Tibial artery (tissue), 4 donors: ENCODE data around the gene TNFRSF19.

ENCODE experiments used
- DNase-seq, 2 donors: peaks; one replicate each; pipeline ENCODE4 v3.0.0-alpha.2; 2019
- H3K27ac ChIP-seq, 2 donors: fragments of 200-600 bp; sonication (generic) in 1 of 2; 1 replicate in 1 of 2; 2 replicates in 1 of 2; pipeline ENCODE4 v1.5.1; 2018 to 2019; ENCODE audit warnings: mild to moderate bottlenecking in 1 of 2
- H3K27me3 ChIP-seq, 2 donors: fragments of 200-600 bp; sonication (generic) in 1 of 2; one replicate each; pipeline versions ENCODE4 v1.5.1 to v1.6.0; 2016 to 2019
- H3K36me3 ChIP-seq, 3 donors: fragments of 200-600 bp; sonication (generic) in 2 of 3; one replicate each; pipeline ENCODE4 v1.5.1; 2016 to 2019; ENCODE audit warnings: mild to moderate bottlenecking in 2 of 3
- H3K4me1 ChIP-seq, 4 donors: fragments of 200-600 bp; sonication (generic) in 2 of 4; 1 replicate in 3 of 4; 2 replicates in 1 of 4; pipeline ENCODE4 v1.5.1; 2016 to 2019
- H3K4me3 ChIP-seq, 2 donors: fragments of 200-600 bp; sonication (generic) in 1 of 2; 1 replicate in 1 of 2; 2 replicates in 1 of 2; pipeline ENCODE4 v1.5.1; 2018 to 2019; ENCODE audit warnings: mild to moderate bottlenecking in 2 of 2
- H3K9me3 ChIP-seq, 3 donors: fragments of 200-600 bp; sonication (generic) in 1 of 3; one replicate each; pipeline ENCODE4 v1.5.1; 2016 to 2019
- CTCF ChIP-seq, 2 experiments: fragments of 200-600 bp in 1 of 2; fragments of 450-650 bp in 1 of 2; IDR thresholded peaks; one replicate each; pipeline ENCODE4 v1.5.1; 2017 to 2019; ENCODE audit warnings: antibody characterized with exemption in 2 of 2, mild to moderate bottlenecking in 1 of 2, moderate library complexity in 1 of 2
- intact Hi-C: fragments of 100-400 bp; cut with DNase I; formaldehyde crosslinking; loops from one replicate; pipeline ENCODE4 v1.15.0; 2023; ENCODE audit warnings: low total_unique reads

The TNFRSF19 gene

GRCh38 chr13:23571431-23571830 lies 1.2 kb downstream of the TNFRSF19 start:
- peaks cover 0 to 32% of the 10 kb centered on the region in 2 donors for H3K27me3 ChIP-seq
- peaks cover 0 to 9% (median 0%) of the 10 kb centered on the region in 4 donors for H3K4me1 ChIP-seq
- no peak overlapping the region for H3K27ac ChIP-seq
- H3K9me3 ChIP-seq = no peaks in the 10 kb centered on the region
- no peak overlapping the region for H3K4me3 ChIP-seq
- no peaks in the 10 kb centered on the region for H3K36me3 ChIP-seq
- DNase-seq = no peak
- no peak for TF ChIP-seq CTCF (IDR thresholded peaks at IDR 0.05)
- intact Hi-C loops = no loop called here

- no peak overlapping the region for H3K4me3 ChIP-seq
- peaks cover 0 to 9% (median 0%) of the 10 kb centered on the region in 4 donors for H3K4me1 ChIP-seq
- no peaks in the 10 kb centered on the region for H3K9me3 ChIP-seq
- DNase-seq = no peak
- intact Hi-C loops = no loop called here
- no peaks in the 10 kb centered on the region for H3K36me3 ChIP-seq
- peaks cover 0 to 33% of the 10 kb centered on the region in 2 donors for H3K27me3 ChIP-seq
- H3K27ac ChIP-seq = no peak overlapping the region
- no peak for TF ChIP-seq CTCF (IDR thresholded peaks at IDR 0.05)
These were observed 2.6 kb downstream of the TNFRSF19 start for GRCh38 chr13:23572836-23573235.

GRCh38 chr13:23574421-23575145 lies 4.4 kb downstream of the TNFRSF19 start:
- intact Hi-C loops = no loop called here
- TF ChIP-seq CTCF (IDR thresholded peaks at IDR 0.05) = no peak
- H3K4me3 ChIP-seq = no peak overlapping the region

GRCh38 chr13:23575632-23576031 lies 5.4 kb downstream of the TNFRSF19 start:
- H3K9me3 ChIP-seq = no peaks in the 10 kb centered on the region
- H3K27ac ChIP-seq = no peak overlapping the region
- H3K4me3 ChIP-seq = no peak overlapping the region
- DNase-seq = no peak
- peaks cover 0 to 22% (median 16%) of the 10 kb centered on the region in 4 donors for H3K4me1 ChIP-seq
- no peak for TF ChIP-seq CTCF (IDR thresholded peaks at IDR 0.05)
- H3K27me3 ChIP-seq = peaks cover 0 to 42% of the 10 kb centered on the region in 2 donors
- no peaks in the 10 kb centered on the region for H3K36me3 ChIP-seq
- intact Hi-C loops = no loop called here

More at GRCh38 chr13:23574421-23575145, 4.4 kb downstream of the TNFRSF19 start:
- DNase-seq = no peak
- H3K9me3 ChIP-seq = no peaks in the 10 kb centered on the region
- no peaks in the 10 kb centered on the region for H3K36me3 ChIP-seq
- H3K27ac ChIP-seq = no peak overlapping the region
- peaks cover 0 to 45% of the 10 kb centered on the region in 2 donors for H3K27me3 ChIP-seq
- H3K4me1 ChIP-seq = peaks cover 0 to 25% (median 10%) of the 10 kb centered on the region in 4 donors

GRCh38 chr13:23578411-23579071 lies 8.3 kb downstream of the TNFRSF19 start:
- TF ChIP-seq CTCF (IDR thresholded peaks at IDR 0.05) = peak; percentile 46 to 48
- Histone ChIP-seq H3K27ac (peak overlapping the region; percentile 35 to 45), H3K27me3 (peaks cover 0 to 25% of the 10 kb centered on the region in 2 donors), H3K9me3 (no peaks in the 10 kb centered on the region), H3K4me1 (peaks cover 0 to 21% (median 16%) of the 10 kb centered on the region in 4 donors), H3K4me3 (peak overlapping the region; percentile 64 to 83), H3K36me3 (no peaks in the 10 kb centered on the region)
- DNase-seq = peak; percentile 70 to 83
- intact Hi-C loops = no loop called here
